Posterior vena cava (tissue), 2 donors: ENCODE data around the gene IDH3G. TPM values are rescaled to one million over a fixed set of nuclear protein-coding genes. Genes with fewer than 3 reads are reported as not detected.
"Not testable (repeated sequence)": the region's sequence is repeated elsewhere in the genome, so short reads cannot be mapped to it uniquely, and the experiment has no call there.

Source experiments
- DNase-seq: peaks from one replicate; pipeline ENCODE4 v3.0.0-alpha.2; 2020; ENCODE audit warnings: low spot score
- intact Hi-C, 2 donors: fragments of 100-400 bp; cut with DNase I; formaldehyde crosslinking; loops; one replicate each; pipeline versions ENCODE4 v1.14.1 to v1.14.2; 2022 to 2023
- total RNA-seq, 2 donors: library from RNA; stranded (reverse); fragmentation: NEBNext Ultra II Directional; extraction: Animal tissue kit (Norgen Biotek cat#: 25700); gene quantifications; one replicate each; pipeline ENCODE4 v1.2.1, GENCODE V29; 2021
- donor health status: DM: yes; HTN: yes; CAD: no.
- donor health status: DM: yes; HTN: yes; CAD: no.

Gene IDH3G
- total RNA-seq, 2 donors from 2014 or later: 43.9 to 44.1 TPM

- peak; percentile 79 for DNase-seq
- intact Hi-C loops: no loop called here
Observed at GRCh38 chrX:153767674-153768055, 26.5 kb downstream of the IDH3G start.

- peak; percentile 76 for DNase-seq
- intact Hi-C loops: no loop called here
Observed at GRCh38 chrX:153766871-153767673, 27.1 kb downstream of the IDH3G start.

GRCh38 chrX:153766098-153766817 lies 27.9 kb downstream of the IDH3G start:
- intact Hi-C loops: no loop called here
- peak; percentile 84 for DNase-seq

GRCh38 chrX:153765138-153766079 lies 28.8 kb downstream of the IDH3G start:
- intact Hi-C loops: loop anchor here in 1 of 2 donors (2.0 kb wide), 1 partner anchor 187 kb away; no protein-coding TSS in a partner anchor

GRCh38 chrX:153764786-153765137 lies 29.4 kb downstream of the IDH3G start:
- intact Hi-C loops: loop anchor here in 1 of 2 donors (2.0 kb wide), 1 partner anchor 188 kb away; no protein-coding TSS in a partner anchor

More at GRCh38 chrX:153765138-153766079, 28.8 kb downstream of the IDH3G start:
- peak; percentile 81 for DNase-seq

GRCh38 chrX:153763989-153764755 lies 30.0 kb downstream of the IDH3G start, which contains the start of gene PLXNB3:
Gene PLXNB3, plus strand, starts transcription at chrX:153764249. Its CDS starts 1,287 bp downstream, at chrX:153765536.
- peak; percentile 93 for DNase-seq
- intact Hi-C loops: loop anchor here in 1 of 2 donors (2.0 kb wide), 1 partner anchor 189 kb away; no protein-coding TSS in a partner anchor

More at GRCh38 chrX:153764786-153765137, 29.4 kb downstream of the IDH3G start:
- no peak for DNase-seq

GRCh38 chrX:153763298-153763932 lies 30.8 kb downstream of the IDH3G start:
- DNase-seq: no peak
- intact Hi-C loops: no loop called here

GRCh38 chrX:153762626-153763173 lies 31.5 kb downstream of the IDH3G start:
- no peak for DNase-seq

GRCh38 chrX:153761863-153762262 lies 32.3 kb downstream of the IDH3G start:
- intact Hi-C loops: no loop called here
- DNase-seq: no peak

More at GRCh38 chrX:153762626-153763173, 31.5 kb downstream of the IDH3G start:
- intact Hi-C loops: no loop called here

- intact Hi-C loops: no loop called here
- no peak for DNase-seq
Observed at GRCh38 chrX:153755136-153755535, 39.0 kb downstream of the IDH3G start.

GRCh38 chrX:153750127-153750774 lies 43.9 kb downstream of the IDH3G start:
- DNase-seq: no peak
- intact Hi-C loops: no loop called here

GRCh38 chrX:153749017-153749416 lies 45.2 kb downstream of the IDH3G start:
- not testable (repeated sequence) for DNase-seq

GRCh38 chrX:153746991-153747390 lies 47.2 kb downstream of the IDH3G start:
- intact Hi-C loops, DNase-seq: not testable (repeated sequence)

More at GRCh38 chrX:153749017-153749416, 45.2 kb downstream of the IDH3G start:
- intact Hi-C loops: not testable (repeated sequence)

GRCh38 chrX:153746359-153746758 lies 47.8 kb downstream of the IDH3G start:
- intact Hi-C loops: no loop called here
- DNase-seq: no peak

GRCh38 chrX:153745067-153745433 lies 49.1 kb downstream of the IDH3G start:
- intact Hi-C loops, DNase-seq: not testable (repeated sequence)

GRCh38 chrX:153744210-153745066 lies 49.7 kb downstream of the IDH3G start:
- no peak for DNase-seq
- intact Hi-C loops: no loop called here
